HepG2 (cell line): ENCODE results near the gene NPBWR2. TPM values are rescaled to one million over a fixed set of nuclear protein-coding genes. Genes with fewer than 3 reads are reported as not detected.

Experiments used
- ATF7 ChIP-seq, 2 experiments: fragments of 450-650 bp in 1 of 2; sonication (generic) in 1 of 2; formaldehyde crosslinking in 1 of 2; IDR thresholded peaks; 2 replicates each; pipeline versions ENCODE4 v1.4.0 to v1.6.1; 2016 to 2020; ENCODE audit warnings: antibody characterized with exemption in 1 of 2, mild to moderate bottlenecking in 1 of 2, missing genetic modification reagents in 1 of 2
- MIER3 ChIP-seq: IDR thresholded peaks from 2 replicates; pipeline ENCODE4 v1.6.1; 2016; ENCODE audit warnings: missing compliant biosample characterization, borderline replicate concordance
- NR2C2 ChIP-seq: sonication (generic); formaldehyde crosslinking; IDR thresholded peaks from 2 replicates; pipeline ENCODE4 v1.4.0; 2020; ENCODE audit warnings: missing genetic modification reagents, mild to moderate bottlenecking, moderate library complexity, borderline replicate concordance
- NR2F6 ChIP-seq, 2 experiments: IDR thresholded peaks; 2 replicates each; pipeline ENCODE4 v1.6.1; 2016; ENCODE audit warnings: antibody characterized with exemption in 1 of 2, mild to moderate bottlenecking in 1 of 2
- PAF1 ChIP-seq: IDR thresholded peaks from 2 replicates; pipeline ENCODE4 v1.6.1; 2016; ENCODE audit warnings: missing genetic modification reagents, missing compliant biosample characterization
- PRPF4 ChIP-seq: fragments of 200-400 bp; formaldehyde crosslinking; IDR thresholded peaks from 2 replicates; pipeline ENCODE4 v1.6.1; 2016; ENCODE audit warnings: low read length, low read depth; ENCODE audit not compliant: poor library complexity, severe bottlenecking
- ZBTB7A ChIP-seq: sonication (generic); formaldehyde crosslinking; IDR thresholded peaks from 2 replicates; pipeline ENCODE4 v1.8.0; 2022; ENCODE audit warnings: mild to moderate bottlenecking, missing genetic modification reagents
- ZNF101 ChIP-seq: sonication (generic); formaldehyde crosslinking; IDR thresholded peaks from 2 replicates; pipeline ENCODE4 v1.4.0; 2020; ENCODE audit warnings: mild to moderate bottlenecking, low read depth, missing genetic modification reagents, borderline replicate concordance
- polyA plus RNA-seq, 8 experiments: library from polyadenylated mRNA; depleted of rRNA in 3 of 8; stranded (reverse) in 7 of 8; unstranded in 1 of 8; fragments of >200 nt; fragmentation: Illumina TruSeq in 4 of 8; extraction: Trizol in 4 of 8; gene quantifications; 2 replicates each; pipeline versions ENCODE4 v1.2.1 to v1.2.3, GENCODE V29; 2011 to 2016; ENCODE audit warnings: low read depth in 4 of 8, missing spikeins in 1 of 8, mixed read lengths in 1 of 8; ENCODE audit not compliant: insufficient read depth in 1 of 8
- total RNA-seq, 5 experiments: library from RNA; depleted of rRNA; stranded (reverse); fragments of >200 nt; fragmentation: Illumina TruSeq; extraction: Trizol; gene quantifications; 2 replicates each; pipeline ENCODE4 v1.2.3, GENCODE V29; 2016; ENCODE audit warnings: low read depth in 1 of 5
- TF ChIP-seq, protein P1 (sequence below), 2 experiments: fragments of 450-650 bp in 1 of 2; sonication (generic) in 1 of 2; formaldehyde crosslinking in 1 of 2; IDR thresholded peaks; 2 replicates each; pipeline versions ENCODE4 v1.6.1 to v1.8.0; 2016 to 2022; ENCODE audit warnings: antibody characterized with exemption in 1 of 2, mild to moderate bottlenecking in 1 of 2, missing genetic modification reagents in 1 of 2
- TF ChIP-seq, protein P2 (sequence below): sonication (generic); formaldehyde crosslinking; IDR thresholded peaks from 2 replicates; pipeline ENCODE4 v1.4.0; 2020; ENCODE audit warnings: low read depth, mild to moderate bottlenecking, missing genetic modification reagents
- TF ChIP-seq, protein P3 (sequence below): sonication (generic); formaldehyde crosslinking; IDR thresholded peaks from 2 replicates; pipeline ENCODE4 v1.4.0; 2020; ENCODE audit warnings: missing genetic modification reagents, borderline replicate concordance
- TF ChIP-seq, protein P4 (sequence below): sonication (generic); formaldehyde crosslinking; IDR thresholded peaks from 2 replicates; pipeline ENCODE4 v1.5.0; 2020; ENCODE audit warnings: missing genetic modification reagents

NPBWR2 gene
- total and polyA plus RNA-seq, 2 of the 13 experiments (the other 11 are each of a cell fraction or from before 2014, with no cell fraction given) = not detected

DNA sequence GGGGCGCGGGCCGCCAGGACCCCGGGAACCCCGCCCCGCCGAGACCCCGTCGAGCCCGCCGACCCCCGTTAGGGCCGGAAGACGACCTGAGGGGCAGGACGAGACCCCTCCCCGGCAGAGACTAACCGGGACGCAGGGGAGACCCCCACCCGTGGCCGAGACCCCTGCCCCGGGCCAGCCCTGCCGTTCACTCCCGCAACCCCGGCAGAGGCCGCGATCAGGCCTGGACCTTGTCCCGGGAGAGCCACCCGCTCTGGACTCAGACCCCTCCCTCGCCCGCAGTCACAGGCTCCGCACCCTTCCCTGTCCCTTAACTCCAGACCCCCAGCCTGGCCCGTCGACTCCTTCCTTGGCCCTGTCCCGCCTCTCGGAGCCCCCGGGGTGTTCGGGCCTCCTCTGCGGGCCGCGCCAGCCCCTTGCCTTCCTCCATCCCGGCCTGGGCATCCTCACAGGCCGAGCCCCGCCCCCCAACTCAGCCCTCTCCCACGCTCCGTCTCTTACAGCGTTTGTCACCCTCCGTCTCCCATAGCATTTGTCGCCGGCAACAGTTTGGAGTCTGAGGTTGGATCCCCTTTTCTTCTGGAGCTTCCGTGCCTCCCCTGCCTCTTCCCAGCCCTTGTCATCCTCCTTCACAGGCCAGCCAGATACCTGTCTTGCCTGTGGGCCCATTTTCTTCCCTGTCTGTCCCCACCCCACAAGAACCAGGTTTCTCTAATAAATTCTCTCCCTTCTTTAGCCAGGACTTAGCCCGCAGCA lies 43.8 kb downstream of the NPBWR2 start (continued):
- TF ChIP-seq, protein P1, sequence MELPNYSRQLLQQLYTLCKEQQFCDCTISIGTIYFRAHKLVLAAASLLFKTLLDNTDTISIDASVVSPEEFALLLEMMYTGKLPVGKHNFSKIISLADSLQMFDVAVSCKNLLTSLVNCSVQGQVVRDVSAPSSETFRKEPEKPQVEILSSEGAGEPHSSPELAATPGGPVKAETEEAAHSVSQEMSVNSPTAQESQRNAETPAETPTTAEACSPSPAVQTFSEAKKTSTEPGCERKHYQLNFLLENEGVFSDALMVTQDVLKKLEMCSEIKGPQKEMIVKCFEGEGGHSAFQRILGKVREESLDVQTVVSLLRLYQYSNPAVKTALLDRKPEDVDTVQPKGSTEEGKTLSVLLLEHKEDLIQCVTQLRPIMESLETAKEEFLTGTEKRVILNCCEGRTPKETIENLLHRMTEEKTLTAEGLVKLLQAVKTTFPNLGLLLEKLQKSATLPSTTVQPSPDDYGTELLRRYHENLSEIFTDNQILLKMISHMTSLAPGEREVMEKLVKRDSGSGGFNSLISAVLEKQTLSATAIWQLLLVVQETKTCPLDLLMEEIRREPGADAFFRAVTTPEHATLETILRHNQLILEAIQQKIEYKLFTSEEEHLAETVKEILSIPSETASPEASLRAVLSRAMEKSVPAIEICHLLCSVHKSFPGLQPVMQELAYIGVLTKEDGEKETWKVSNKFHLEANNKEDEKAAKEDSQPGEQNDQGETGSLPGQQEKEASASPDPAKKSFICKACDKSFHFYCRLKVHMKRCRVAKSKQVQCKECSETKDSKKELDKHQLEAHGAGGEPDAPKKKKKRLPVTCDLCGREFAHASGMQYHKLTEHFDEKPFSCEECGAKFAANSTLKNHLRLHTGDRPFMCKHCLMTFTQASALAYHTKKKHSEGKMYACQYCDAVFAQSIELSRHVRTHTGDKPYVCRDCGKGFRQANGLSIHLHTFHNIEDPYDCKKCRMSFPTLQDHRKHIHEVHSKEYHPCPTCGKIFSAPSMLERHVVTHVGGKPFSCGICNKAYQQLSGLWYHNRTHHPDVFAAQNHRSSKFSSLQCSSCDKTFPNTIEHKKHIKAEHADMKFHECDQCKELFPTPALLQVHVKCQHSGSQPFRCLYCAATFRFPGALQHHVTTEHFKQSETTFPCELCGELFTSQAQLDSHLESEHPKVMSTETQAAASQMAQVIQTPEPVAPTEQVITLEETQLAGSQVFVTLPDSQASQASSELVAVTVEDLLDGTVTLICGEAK (IDR thresholded peaks at IDR 0.05) = no peak
- TF ChIP-seq, protein P1 (CRISPR knock-in tag; IDR thresholded peaks at IDR 0.05) = no peak
- TF ChIP-seq, protein P2, sequence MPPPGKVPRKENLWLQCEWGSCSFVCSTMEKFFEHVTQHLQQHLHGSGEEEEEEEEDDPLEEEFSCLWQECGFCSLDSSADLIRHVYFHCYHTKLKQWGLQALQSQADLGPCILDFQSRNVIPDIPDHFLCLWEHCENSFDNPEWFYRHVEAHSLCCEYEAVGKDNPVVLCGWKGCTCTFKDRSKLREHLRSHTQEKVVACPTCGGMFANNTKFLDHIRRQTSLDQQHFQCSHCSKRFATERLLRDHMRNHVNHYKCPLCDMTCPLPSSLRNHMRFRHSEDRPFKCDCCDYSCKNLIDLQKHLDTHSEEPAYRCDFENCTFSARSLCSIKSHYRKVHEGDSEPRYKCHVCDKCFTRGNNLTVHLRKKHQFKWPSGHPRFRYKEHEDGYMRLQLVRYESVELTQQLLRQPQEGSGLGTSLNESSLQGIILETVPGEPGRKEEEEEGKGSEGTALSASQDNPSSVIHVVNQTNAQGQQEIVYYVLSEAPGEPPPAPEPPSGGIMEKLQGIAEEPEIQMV (CRISPR knock-in tag) = no peak
- TF ChIP-seq PRPF4 (no peak), NR2F6 (IDR thresholded peaks at IDR 0.05) (no peak; the same call in 1 of the 2 replicates), NR2F6 (CRISPR knock-in tag; IDR thresholded peaks at IDR 0.05) (0 out of 2 replicates have a peak, but pooled peaks have one; percentile 17), ATF7 (IDR thresholded peaks at IDR 0.05) (no peak), ATF7 (CRISPR knock-in tag; IDR thresholded peaks at IDR 0.05) (no peak), MIER3 (CRISPR knock-in tag) (no peak), NR2C2 (no peak), PAF1 (CRISPR knock-in tag) (no peak), ZBTB7A (CRISPR knock-in tag) (peak; percentile 82), ZNF101 (CRISPR knock-in tag) (no peak)
- TF ChIP-seq, protein P3, sequence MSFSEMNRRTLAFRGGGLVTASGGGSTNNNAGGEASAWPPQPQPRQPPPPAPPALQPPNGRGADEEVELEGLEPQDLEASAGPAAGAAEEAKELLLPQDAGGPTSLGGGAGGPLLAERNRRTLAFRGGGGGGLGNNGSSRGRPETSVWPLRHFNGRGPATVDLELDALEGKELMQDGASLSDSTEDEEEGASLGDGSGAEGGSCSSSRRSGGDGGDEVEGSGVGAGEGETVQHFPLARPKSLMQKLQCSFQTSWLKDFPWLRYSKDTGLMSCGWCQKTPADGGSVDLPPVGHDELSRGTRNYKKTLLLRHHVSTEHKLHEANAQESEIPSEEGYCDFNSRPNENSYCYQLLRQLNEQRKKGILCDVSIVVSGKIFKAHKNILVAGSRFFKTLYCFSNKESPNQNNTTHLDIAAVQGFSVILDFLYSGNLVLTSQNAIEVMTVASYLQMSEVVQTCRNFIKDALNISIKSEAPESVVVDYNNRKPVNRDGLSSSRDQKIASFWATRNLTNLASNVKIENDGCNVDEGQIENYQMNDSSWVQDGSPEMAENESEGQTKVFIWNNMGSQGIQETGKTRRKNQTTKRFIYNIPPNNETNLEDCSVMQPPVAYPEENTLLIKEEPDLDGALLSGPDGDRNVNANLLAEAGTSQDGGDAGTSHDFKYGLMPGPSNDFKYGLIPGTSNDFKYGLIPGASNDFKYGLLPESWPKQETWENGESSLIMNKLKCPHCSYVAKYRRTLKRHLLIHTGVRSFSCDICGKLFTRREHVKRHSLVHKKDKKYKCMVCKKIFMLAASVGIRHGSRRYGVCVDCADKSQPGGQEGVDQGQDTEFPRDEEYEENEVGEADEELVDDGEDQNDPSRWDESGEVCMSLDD (CRISPR knock-in tag) = 0 out of 2 replicates have a peak, but pooled peaks have one; percentile 8
- TF ChIP-seq, protein P4, sequence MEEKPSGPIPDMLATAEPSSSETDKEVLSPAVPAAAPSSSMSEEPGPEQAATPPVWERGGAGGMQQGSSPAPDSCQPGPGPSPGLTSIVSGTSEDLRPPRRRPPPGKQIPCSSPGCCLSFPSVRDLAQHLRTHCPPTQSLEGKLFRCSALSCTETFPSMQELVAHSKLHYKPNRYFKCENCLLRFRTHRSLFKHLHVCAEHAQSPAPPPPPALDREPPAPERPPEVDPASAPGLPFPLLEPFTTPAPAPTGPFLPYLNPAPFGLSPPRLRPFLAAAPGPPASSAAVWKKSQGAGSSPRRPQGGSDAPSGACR = peak; percentile 70; the same call in 1 of the 2 replicates
